GM19239 (cell line): ENCODE data around the gene TECTB.

Experiments used
- DNase-seq: peaks from one replicate; pipeline ENCODE4 v3.0.0; 2011; ENCODE audit warnings: low spot score; ENCODE audit not compliant: insufficient read length
- FAIRE-seq: peaks from 2 replicates; lab custom pipeline; 2011; peaks lifted over from hg19 to GRCh38; lab: Jason Lieb, UNC

Gene TECTB

DNA sequence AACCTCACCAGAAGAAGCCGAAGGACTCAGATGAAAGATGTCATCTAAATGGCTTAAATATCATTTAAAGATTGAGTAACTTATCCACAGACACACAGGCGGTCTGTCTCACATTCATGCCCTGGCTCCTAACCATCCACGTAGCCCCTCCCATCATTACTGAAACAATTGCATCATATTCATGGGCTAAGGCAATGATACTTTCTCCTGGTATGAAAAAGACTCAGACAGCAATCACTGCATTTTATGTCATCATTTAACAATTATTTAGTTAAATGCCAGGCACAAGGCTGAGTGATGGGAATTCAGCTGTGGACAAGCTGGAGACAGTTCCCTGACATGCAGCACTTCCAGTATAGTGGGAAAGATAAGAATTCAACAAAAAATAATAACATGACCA is 11.2 kb upstream of the TECTB start:
- no peak for FAIRE-seq
- no peak for DNase-seq

DNA sequence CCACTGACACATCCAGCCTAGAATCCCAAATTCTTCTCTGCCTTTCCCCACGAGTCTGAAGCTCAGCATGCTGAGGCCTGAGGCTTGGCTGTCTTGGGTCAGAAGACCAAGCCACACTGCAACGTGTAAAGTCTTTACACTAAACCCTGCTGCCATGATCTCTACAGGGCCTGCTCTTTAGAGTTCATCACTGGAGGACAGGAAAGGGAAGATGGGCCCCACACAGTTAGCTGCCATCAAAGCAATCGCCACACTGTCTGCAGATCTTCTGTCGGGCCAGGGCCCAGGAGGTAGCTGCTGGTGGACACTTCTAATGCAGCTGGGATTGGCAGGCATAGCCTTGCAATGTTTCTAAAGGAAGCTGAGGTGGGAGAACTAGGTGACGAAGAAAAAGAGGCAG is 8.4 kb upstream of the TECTB start:
- FAIRE-seq (no peak), DNase-seq (no peak)

DNA sequence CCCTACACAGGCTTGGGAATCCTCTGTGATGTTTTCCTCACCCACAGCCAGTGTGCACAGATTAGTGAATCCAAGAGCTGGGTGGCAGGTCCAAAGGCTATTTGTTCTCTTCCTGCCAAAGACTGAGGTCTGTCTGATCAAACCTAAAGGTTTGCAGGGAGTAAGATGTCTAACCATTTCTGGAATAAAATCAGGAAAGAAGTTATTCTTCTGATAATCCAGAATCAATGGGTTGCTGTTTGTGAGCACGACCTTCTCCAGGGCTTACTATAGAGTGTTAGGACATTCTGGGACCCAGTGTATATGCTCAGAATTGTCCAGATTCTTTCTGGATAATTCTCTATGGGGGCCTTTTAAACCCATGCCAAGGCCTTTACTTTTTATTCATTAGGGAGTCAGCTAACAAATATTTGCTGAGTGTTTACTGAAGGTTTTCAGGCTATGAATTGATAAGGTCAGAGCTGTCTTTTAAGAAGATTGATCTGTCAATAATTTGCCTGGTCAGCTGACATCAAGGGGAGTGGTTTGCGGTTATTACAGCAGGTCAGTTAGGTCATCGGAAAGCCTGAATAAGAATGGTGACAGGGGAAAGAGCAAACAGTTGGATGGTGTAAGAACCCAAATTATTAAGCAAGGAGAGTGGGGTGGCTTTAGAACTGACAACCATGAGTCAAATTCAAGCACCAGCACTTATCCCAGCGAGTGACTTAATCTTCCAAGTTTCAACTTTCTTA is 7.5 kb upstream of the TECTB start:
- DNase-seq (no peak), FAIRE-seq (no peak)

DNA sequence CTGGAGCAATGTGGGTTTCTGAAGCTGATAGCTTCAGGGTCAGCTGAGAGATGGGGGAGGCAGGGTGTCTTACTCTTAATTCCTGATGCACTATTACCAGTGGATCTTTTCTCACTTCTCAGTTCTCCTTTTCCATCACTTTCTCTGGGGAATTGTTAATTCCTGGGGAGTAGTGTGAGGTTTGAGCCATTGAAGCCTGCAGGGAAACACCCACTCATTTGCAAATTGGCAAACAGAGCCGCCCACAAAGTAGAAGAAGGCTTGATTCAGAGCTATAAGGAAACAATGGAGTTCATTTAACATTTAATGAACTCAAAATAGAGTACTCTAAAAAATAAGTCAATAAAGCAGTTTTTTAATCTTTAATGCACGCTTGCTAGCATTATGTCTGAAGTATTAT is 4.3 kb upstream of the TECTB start:
- no peak for DNase-seq
- FAIRE-seq: no peak

DNA sequence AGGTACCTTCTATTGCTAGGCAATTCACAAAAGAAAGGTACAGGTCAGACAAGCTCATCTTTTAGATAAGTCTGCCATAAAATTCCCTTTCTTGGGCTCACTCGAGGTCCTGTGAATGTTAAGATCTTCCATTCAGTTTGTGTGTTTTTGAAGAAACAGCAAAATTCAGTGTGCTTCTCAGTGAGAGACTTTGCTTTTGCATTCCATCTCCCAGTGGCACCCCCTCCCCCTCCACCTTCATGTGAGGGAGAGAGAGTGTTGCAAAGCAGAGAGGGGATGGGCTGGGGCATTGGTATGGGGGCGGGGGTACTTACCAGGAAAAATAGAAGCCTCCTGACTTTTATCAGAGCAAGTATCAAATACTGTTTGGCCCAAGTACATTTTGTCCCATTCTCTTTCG is 3.8 kb upstream of the TECTB start:
- DNase-seq (no peak), FAIRE-seq (no peak)

DNA sequence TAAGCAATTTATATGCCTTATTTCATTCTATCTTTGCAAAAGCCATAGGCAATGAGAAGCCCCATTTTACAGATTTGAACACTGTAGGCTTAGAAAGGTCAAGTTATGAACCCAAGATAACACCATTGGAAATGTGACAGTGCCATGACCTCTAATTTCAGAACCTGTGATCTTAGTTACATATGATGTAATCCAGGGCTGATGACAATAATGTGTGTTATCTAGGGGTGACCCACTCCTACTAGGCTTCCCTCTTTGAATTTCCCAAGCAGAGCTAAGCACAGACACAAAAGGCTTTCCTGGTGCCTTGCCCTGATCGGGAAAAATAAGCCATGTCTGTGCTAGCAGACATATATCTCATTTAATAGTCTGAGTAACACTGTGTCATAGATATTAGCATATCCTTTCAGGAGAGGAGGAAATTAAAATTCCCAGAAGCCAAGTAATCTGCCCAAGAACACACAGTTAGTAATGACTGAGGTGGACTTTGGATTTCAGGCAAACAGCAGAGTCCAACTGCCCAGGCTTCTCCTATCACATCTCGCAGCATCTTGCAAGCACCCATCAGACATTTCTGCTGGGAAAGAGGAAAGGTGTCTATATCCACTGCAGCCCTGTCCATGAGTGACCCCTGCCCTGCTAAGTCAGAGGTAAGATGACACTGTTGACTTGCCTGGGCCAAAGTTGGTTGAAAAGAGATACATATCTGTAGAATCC is 2.8 kb upstream of the TECTB start:
- no peak for DNase-seq
- no peak for FAIRE-seq

DNA sequence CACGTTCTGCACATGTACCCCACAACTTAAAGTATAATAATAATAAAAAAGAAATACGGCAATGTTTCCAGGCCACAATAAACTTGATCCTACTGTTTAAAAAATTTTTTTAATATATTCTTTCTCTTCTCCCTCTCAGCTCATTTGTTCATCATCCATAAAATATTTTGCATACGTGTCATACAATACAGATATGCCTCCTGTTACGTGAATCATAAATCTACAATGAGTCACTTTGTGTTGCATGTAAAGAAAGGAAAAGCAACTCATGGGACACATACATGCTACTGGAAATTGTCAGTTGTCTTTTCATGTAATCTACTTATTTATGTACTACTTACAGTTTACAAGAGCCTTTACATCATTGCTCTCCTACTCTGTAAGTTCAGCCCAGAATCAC is 1.1 kb upstream of the TECTB start:
- DNase-seq: no peak
- no peak for FAIRE-seq

DNA sequence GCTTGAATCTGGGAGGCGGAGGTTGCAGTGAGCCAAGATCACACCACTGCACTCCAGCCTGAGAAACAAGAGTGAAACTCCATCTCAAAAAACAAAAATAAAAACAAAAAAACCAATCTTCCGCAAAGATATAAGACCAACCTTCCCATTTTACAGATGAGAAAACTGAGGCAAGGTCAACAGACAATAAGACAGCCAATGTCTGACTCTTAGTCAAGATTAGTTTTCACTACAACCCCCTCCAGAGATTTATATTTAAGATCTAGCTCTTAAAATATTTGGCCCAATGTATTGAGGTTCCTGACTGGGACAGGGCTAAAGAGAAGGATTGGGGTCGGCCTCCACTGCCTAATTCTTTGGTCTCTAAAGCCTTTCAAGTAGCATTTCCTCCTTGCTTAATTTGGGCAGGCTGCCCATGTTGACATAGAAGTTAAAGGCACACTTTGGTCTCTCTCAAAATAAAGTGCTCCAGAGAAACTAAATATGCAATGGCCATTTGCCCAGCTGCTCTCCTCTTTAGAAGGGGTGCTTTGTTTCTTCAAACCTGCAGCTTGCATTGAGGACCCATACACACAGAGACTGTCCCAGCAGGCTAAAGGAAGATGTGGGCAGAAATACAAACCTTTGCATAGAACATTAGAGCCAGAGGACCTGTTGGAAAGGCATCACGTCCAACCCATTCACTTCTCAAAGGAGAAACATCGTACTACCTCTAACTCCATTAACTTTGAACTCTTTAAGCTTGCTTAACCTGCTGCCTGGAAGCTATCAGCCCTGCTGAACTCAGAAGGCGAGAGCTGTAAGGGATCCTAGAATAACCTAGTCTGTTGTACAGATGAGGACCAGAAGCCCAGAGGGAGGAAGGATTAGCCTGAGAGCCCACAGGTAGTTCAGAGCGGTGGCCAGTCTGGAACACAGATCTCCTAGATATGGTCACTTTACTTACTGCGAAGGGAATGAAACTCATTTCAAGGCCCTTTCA is 3.9 kb downstream of the TECTB start:
- FAIRE-seq (no peak), DNase-seq (no peak)

DNA sequence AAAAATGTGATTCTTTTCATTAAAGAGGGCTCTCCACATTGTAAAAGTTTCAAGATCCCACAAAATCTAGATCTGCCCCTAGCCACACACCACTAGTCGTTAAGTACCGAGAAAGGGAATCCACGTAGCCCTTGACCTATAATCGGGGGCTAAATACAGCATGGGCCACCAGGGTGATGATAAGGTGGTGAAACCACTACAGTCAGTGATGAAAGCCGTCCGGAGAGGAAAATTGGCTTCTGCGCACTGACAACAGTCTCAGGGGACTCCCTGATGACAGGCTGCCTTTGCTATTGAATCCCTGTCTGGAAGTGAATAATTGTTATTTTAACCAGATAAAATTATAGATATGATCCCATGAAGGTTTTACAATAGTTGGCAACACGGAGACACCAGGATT is 4.6 kb downstream of the TECTB start:
- no peak for FAIRE-seq
- DNase-seq: no peak

DNA sequence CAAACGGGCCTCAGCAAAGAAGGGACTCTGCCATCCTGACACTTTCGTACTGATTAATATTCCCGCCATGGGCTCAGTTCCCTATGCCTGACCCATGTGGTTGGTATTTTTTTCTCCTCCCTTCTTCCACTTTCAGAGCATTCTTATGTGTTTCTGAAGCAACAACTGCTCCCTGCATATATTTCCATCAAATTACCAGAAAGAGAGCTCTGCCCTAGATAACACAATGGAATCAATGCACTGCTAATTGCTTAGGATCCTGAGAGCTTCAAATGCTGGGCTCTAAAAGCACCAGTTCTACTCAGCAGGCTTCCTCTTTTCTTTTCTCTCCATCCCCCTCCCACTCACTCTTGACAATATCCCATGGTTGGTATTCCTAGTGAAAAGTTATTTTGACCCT is 5.3 kb downstream of the TECTB start:
- DNase-seq: no peak
- FAIRE-seq: no peak

DNA sequence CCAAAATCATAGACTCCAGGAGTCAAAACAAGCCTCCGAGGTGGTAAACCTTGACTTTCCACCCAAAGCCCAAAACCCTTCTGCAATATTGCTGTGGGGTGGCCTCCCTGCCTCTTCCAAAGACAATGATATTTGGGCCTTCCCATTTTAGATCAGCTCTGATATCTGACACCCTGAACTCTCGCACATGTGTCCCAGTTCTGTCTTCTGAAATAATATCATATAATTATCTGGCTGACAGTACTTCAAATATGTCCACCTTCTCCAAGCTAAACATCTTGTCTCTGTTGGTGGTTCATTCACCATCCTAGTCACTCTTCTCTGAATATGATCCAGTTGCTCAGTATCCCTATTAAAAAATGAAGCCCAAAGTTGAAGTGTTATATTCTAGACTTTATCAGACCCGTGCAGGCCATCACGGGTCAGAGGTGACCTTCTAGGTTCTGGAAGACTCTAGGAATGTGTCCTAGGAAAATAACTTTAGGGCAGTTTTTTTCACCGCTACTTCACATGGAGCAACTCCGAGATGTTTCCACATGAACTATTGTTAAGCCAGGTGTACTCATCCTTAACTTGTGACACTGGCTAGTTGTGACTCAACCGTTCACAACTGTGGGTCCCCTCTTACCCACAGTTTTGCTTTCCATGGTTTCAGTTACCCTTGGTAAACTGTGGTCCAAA is 6.3 kb downstream of the TECTB start:
- no peak for FAIRE-seq
- no peak for DNase-seq

DNA sequence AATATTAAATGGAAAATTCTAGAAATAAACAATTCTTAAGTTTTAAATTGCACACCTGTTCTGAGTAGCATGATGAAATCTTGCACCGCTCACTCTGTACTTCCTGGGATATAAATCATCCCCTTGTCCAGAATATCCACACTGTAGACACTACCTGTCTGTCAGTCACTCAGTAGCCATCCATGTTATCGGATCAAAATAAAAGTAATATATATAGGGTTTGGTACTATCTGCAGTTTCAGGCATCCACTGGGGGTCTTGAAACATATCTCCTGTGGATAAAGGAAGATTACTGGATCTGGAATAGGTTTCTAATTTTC is 6.8 kb downstream of the TECTB start:
- DNase-seq (no peak), FAIRE-seq (no peak)

DNA sequence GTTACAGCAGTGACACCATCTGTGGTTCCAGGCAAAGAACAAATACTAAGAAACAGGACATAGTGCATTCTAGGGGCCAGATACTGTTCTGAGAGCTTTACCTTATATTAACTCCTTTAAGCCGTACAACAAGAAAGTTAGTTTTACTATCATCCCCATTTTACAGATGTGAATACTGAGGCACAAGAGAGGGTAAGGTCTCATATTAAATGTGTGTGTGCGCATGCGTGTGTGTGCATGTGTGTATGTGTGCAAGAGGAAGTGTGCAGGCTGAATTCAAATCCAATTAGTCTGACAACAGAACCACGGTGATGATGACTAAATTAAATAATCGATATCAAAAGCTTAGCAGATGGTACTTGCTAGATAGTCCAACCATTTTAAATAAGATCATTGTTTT is 11.0 kb downstream of the TECTB start:
- FAIRE-seq: no peak
- DNase-seq: no peak

DNA sequence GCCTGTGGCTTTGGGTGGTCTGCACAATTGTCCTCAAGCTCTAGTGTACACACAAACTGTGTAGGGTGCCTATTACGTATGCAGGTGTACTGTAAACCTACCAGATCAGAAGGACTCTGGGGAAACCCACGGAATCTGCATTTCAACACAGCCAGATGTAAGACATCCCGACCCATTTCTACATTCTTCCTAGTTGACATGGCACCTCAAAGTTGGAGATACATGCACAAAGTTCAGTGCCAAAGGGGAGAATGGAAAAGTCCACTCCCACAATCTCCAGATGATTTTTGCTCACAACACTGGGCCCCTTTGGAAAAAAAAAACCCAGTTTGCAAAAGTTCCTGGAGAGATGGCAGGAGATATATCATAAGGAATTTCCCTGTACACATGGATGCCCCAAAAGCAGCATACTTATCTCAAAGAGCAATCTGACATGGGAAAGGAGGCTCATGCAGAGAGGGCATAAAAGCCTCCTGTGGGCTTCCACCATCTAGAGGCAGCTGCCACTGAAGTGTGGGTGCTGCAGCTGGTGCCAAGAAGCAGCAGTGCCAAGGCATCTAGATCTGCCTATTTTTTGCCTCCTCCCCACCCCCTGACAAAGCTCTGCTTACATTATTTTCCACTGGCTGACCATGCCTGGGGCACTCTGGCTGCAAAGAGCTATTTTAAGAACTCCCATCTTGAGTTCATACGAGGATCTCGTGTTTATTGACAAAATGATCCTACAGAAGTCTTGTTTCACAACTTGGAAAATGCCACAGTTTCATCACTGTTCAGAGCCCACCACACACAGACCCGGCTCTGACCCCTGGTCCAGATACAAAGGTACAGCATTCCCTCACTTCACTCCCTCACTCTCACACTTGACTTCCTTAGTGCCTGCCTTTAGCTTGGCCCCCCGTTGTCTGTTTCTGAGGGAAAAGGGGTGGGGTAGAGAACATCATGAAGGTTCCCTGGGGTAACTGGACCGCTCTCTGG is 12.9 kb downstream of the TECTB start:
- FAIRE-seq: no peak
- DNase-seq: no peak

DNA sequence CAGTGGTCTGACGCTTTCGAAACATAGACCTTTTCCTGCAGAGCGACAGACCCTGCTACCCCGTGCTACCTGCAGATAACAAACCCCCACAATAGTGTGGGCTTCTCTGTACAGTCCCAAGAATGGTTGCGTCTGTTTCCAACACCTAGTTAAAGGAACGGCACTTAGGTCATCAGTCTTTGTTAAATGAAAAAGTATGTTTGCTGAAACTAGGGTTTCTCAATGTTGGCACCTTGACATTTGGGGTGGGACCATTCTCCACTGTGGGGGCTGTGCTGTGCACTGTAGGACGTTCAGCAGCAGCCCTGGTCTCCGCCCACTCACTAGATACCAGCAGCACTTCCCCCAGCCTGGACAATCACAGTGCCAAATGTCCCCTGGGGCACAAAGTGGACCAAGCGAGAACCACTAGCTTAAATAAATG is 13.7 kb downstream of the TECTB start:
- DNase-seq (no peak), FAIRE-seq (no peak)

DNA sequence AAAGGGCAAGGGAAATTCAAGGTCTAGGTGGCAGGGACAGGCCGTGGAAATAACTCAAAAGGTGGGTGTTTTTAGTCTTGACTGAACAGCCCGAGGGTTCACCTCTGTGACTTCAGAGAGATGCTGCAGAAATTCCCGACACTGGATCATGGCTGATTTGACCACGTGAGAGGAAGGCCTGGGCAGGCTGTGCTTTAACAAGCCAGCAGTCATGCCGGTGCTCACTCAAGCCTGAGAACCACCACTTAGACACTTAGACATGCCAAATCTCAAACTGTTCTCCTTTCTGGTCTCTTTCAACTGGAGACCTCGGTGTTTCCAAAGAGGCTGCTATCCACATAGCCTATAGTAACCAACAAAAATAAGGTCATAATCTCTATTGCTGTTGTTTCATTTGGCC is 15.4 kb downstream of the TECTB start:
- DNase-seq (no peak), FAIRE-seq (no peak)

DNA sequence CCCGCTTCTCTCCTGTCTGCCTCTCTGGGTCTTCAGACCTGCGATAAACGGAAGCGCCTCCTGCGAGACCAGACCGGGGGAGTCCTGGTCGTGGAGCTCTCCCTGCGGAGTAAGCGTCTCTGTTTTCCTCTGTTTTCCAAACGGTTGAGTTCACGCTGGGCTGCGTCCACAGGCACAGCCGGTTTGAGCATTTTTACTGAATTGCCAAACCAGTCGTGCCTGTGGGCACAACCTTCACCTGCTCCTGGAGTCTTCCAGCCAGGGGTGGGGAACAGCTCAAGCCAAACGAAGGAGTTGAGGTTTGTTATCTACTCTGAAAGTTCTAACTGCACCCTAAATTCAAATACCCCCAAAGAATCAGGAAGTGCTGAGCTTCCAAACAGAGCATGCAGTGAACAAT is 16.3 kb downstream of the TECTB start:
- FAIRE-seq (no peak), DNase-seq (no peak)

DNA sequence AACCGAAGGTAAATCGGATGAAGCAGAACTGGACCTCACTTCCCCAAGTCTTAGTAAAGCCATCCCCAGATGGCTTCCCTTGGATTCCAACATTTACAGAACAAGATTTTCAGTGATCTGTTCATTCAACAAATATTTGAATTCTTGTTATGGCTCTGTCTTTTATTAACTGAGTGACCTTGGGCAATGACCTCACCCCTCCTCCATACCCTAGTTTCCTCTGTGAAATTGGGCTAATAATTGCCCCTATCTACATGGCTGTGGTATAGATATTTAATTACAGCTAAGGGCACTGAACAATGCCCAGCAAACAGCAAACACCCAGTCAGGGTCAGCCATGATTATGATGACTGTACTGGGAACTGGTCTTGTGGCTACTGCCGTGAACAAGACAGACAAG is 19.1 kb downstream of the TECTB start:
- DNase-seq: no peak
- FAIRE-seq: no peak

DNA sequence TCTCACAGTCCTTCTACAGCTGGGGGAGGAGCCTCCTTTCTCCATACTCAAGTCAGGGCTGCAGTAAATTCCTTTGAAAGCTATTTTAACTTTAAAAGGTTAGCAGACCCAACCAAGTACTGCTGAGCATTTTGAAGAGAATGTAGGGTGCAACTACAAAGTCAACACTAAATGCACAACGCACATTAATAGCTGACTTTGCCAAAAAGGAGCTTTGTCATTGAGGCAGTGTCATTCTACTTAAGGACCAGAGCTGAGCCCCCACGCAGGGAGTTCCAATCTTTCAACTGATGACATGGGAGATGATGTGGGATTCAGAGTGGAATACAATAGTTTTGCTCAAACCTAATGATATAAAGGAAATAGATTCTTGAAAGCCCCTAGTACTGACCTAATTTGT is 20.3 kb downstream of the TECTB start:
- DNase-seq: no peak
- no peak for FAIRE-seq
